ENCODE results near the gene KLK12.

DNA sequence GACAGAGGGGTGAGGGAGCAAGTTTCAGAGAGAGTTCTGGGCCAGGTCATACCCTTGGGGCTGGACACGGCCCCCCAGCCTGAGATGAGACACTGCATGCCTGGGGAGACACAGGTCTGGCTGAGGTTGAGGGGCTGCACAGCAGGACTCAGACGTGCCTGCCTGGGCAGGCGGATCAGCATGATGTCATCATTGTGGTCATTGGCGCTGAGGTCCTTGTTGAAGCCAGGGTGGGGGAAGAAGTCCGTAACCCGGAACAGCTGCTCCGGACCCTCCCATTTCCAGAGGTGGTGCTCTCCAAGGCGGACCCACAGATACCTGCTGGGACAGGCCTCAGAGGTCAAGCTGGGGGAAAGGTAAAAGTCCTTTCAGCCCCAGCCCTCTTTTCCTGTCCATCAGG lies 28.4 kb downstream of the KLK12 start:
- TF ChIP-seq CTCF (IDR thresholded peaks at IDR 0.05) (no peak), POLR2A (IDR thresholded peaks at IDR 0.05) (no peak), POLR2AphosphoS5 (IDR thresholded peaks at IDR 0.05) (no peak)
